Transverse colon (tissue), 4 donors: ENCODE results near the gene PNMA8B.

Experiments used
- CTCF ChIP-seq, 5 experiments: fragments of 200-600 bp in 3 of 5; fragments of 450-650 bp in 2 of 5; sonication (generic) in 3 of 5; IDR thresholded peaks; 1 replicate in 2 of 5; 2 replicates in 3 of 5; pipeline ENCODE4 v1.5.1; 2016 to 2017; ENCODE audit warnings: antibody characterized with exemption in 5 of 5, inconsistent platforms in 3 of 5, mild to moderate bottlenecking in 2 of 5, moderate library complexity in 1 of 5
- EP300 ChIP-seq: sonication (generic); formaldehyde crosslinking; IDR thresholded peaks from one replicate; pipeline ENCODE4 v1.6.1; 2017; ENCODE audit warnings: antibody characterized with exemption, low read depth
- POLR2A ChIP-seq: fragments of 450-650 bp; IDR thresholded peaks from one replicate; pipeline ENCODE4 v1.6.1; 2016; ENCODE audit warnings: antibody characterized with exemption, mild to moderate bottlenecking, moderate library complexity
- POLR2AphosphoS5 ChIP-seq, 3 donors: sonication (generic); formaldehyde crosslinking; IDR thresholded peaks; one replicate each; pipeline ENCODE4 v1.6.1; 2016; ENCODE audit warnings: antibody characterized with exemption in 3 of 3

GRCh38 chr19:46478356-46478986 lies 17.2 kb downstream of the PNMA8B start:
- TF ChIP-seq CTCF (IDR thresholded peaks at IDR 0.05): no peak
- no peak for TF ChIP-seq EP300
- TF ChIP-seq POLR2A: no peak
- no peak for TF ChIP-seq POLR2AphosphoS5 (IDR thresholded peaks at IDR 0.05)
